Measurements from ENCODE around the gene DAPK2.

DNA sequence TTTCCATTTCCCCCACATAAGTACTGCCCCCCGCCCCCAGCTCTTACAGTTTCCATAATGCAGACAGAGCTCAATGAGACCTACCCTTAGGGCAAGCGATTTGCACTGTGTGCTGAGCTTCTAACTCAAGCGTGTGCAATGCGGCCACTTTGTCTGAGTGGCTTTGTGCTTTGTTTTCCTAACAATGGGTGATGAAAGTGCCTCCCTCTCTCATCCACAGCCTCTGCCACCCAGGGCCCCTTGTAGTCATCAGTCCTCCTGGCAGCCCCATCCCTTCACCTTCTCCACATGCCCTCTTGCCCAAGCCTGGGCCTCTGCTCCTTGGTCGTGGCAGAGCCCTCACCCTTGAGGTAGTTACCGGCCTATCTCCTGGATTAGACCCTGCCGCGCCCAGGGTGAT lies 17.2 kb downstream of the DAPK2 start:
- TF ChIP-seq, protein P1, sequence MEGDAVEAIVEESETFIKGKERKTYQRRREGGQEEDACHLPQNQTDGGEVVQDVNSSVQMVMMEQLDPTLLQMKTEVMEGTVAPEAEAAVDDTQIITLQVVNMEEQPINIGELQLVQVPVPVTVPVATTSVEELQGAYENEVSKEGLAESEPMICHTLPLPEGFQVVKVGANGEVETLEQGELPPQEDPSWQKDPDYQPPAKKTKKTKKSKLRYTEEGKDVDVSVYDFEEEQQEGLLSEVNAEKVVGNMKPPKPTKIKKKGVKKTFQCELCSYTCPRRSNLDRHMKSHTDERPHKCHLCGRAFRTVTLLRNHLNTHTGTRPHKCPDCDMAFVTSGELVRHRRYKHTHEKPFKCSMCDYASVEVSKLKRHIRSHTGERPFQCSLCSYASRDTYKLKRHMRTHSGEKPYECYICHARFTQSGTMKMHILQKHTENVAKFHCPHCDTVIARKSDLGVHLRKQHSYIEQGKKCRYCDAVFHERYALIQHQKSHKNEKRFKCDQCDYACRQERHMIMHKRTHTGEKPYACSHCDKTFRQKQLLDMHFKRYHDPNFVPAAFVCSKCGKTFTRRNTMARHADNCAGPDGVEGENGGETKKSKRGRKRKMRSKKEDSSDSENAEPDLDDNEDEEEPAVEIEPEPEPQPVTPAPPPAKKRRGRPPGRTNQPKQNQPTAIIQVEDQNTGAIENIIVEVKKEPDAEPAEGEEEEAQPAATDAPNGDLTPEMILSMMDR (conservative IDR thresholded peaks at IDR 0.05; ENCODE audit: low read depth, low read length), result no peak
- TF ChIP-seq EZH2 (IDR thresholded peaks at IDR 0.05; ENCODE audit: low read length, unreplicated experiment), result no peak
- no peak for TF ChIP-seq EZH2phosphoT487 (IDR thresholded peaks at IDR 0.05; ENCODE audit: borderline replicate concordance, low read length)
